Measurements from ENCODE around the gene KPNA6. TPM values are rescaled to one million over a fixed set of nuclear protein-coding genes. Genes with fewer than 3 reads are reported as not detected.

Gene KPNA6
- total and polyA plus RNA-seq, 10 of the 15 experiments (the other 5 are each of a cell fraction or from before 2014, with no cell fraction given): 11.1 to 55.6 (median 25.9) TPM

GRCh38 chr1:32221980-32222755 is 114.3 kb downstream of the KPNA6 start, which contains the start of the genes EIF3I and TMEM234 (continued):
- TF ChIP-seq RELB (IDR thresholded peaks at IDR 0.05; ENCODE audit: low read depth): peak; percentile 71
- peak; percentile 88 for TF ChIP-seq NKRF (conservative IDR thresholded peaks at IDR 0.05)
- 0 out of 2 replicates have a peak, but pooled peaks have one; percentile 26 for TF ChIP-seq GATAD2B (conservative IDR thresholded peaks at IDR 0.05; ENCODE audit: low read depth)
- peak; percentile 63 for TF ChIP-seq MTA2 (IDR thresholded peaks at IDR 0.05; ENCODE audit: low read depth)
- TF ChIP-seq PRDM15 (CRISPR knock-in tag; IDR thresholded peaks at IDR 0.05): no peak
- no peak for TF ChIP-seq MYB (IDR thresholded peaks at IDR 0.05; ENCODE audit: borderline replicate concordance, low read depth, low read length)
- TF ChIP-seq CTCF (IDR thresholded peaks at IDR 0.05 in 2 of 3, conservative IDR thresholded peaks at IDR 0.05 in 1 of 3; ENCODE audit: control insufficient read depth in 2 of 3, extremely low read depth in 1 of 3, insufficient read depth in 1 of 3, low read depth in 3 of 3, low read length in 3 of 3): no peak
- TF ChIP-seq BCL3 (IDR thresholded peaks at IDR 0.05; ENCODE audit: borderline replicate concordance, insufficient read depth, low read depth, low read length, poor library complexity, severe bottlenecking): no peak
- TF ChIP-seq RELA (IDR thresholded peaks at IDR 0.05; ENCODE audit: borderline replicate concordance, partially characterized antibody): no peak
- no peak for TF ChIP-seq ZNF384 (IDR thresholded peaks at IDR 0.05; ENCODE audit: borderline replicate concordance, low read depth, low read length)
- TF ChIP-seq POLR2A (IDR thresholded peaks at IDR 0.05; ENCODE audit: low read depth, low read length): peak; percentile 90
- no peak for TF ChIP-seq EP300 (IDR thresholded peaks at IDR 0.05; ENCODE audit: borderline replicate concordance in 1 of 2, control insufficient read depth in 1 of 2, low read depth in 2 of 2, low read length in 2 of 2)
- TF ChIP-seq SP1 (IDR thresholded peaks at IDR 0.05; ENCODE audit: low read depth, low read length): peak; percentile 47
- no peak for TF ChIP-seq NFIC (IDR thresholded peaks at IDR 0.05; ENCODE audit: low read depth, low read length)
